HG03565 (cell line): ENCODE measurements around the gene FKBP1B.
"Not testable (repeated sequence)": the region's sequence is repeated elsewhere in the genome, so short reads cannot be mapped to it uniquely, and the experiment has no call there.

Source experiments
- ATAC-seq: cut with Tn5 transposase; IDR thresholded peaks from one replicate; pipeline ENCODE4 v1.9.1; 2021; ENCODE audit warnings: mild to moderate bottlenecking, moderate library complexity; ENCODE audit not compliant: unreplicated experiment

Gene FKBP1B

GRCh38 chr2:24049485-24050021, at the start of gene FKBP1B:
Gene FKBP1B (plus strand): TSS chr2:24049741. CDS start chr2:24049850, 109 bp downstream.
- ATAC-seq = no peak

DNA sequence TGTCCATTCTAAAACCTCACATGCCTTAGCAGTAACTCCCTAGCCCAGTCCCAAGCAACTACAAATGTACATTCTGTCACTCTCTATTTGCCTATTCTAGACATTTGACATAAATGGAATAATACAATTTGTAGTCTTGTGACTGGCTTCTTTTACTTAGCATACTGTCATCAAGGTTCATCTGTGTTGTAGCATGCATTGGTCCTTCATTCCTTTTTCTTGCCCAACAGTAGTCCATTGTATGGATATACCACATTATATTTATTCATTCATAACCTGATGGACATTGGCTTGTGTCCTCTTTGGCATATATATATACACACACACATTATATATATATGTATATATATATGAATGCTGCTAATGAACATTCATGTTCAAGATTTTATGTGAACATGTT, 41.8 kb upstream of the FKBP1B start:
- no peak for ATAC-seq

- ATAC-seq = no peak
Observed at GRCh38 chr2:24008672-24009366, 40.7 kb upstream of the FKBP1B start.

- ATAC-seq = no peak
Observed at GRCh38 chr2:24009367-24009679, 40.2 kb upstream of the FKBP1B start.

GRCh38 chr2:24009680-24010476, 39.7 kb upstream of the FKBP1B start, which contains the start of gene MFSD2B:
Gene MFSD2B (plus strand): TSS chr2:24010085. CDS start chr2:24010097, 12 bp downstream.
- ATAC-seq = no peak

- ATAC-seq = no peak
Observed at GRCh38 chr2:24010477-24011249, 38.9 kb upstream of the FKBP1B start.

- no peak for ATAC-seq
Observed at GRCh38 chr2:24011250-24012104, 38.1 kb upstream of the FKBP1B start.

GRCh38 chr2:24012521-24013188, 36.9 kb upstream of the FKBP1B start:
- ATAC-seq = no peak

- not testable (repeated sequence) for ATAC-seq
Observed at GRCh38 chr2:24014902-24015301, 34.6 kb upstream of the FKBP1B start.

DNA sequence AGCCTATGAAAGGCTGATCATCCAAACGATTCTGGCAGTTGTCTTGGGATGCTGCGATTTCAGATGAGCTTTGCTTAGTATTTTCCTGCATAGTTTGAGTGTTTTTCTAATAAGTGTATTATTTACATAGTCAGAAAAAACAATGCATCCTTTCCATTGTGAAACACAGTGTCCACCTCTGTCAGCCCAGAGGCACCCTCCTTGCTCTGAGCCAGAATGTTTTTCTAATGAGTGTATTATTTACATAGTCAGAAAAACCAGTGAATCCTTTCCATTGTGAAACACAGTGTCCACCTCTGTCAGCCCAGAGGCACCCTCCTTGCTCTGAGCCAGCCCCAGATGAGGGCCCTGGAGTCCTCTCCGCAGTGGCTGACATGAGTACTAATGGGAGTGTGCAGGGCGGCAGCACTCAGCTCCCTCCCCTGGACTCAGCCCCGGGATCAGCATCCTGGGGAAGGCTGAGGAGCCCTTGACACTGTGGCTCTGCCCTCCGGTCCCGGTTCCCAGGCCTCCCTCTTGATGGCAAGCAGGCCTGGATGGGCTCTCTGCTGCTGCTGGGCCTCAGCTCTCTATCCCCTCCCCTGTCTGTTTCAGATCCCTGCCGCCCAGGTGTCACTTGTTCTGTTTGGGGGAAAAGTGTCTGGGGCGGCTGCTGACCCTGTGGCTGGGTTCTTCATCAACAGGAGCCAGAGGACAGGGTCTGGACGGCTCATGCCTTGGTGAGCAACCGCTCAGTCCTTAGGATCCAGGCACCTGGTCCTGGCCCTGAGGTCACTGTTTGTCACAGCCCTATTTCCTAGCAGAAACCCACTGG, 33.8 kb upstream of the FKBP1B start:
- no peak for ATAC-seq

- ATAC-seq = no peak
Observed at GRCh38 chr2:24016376-24016761, 33.2 kb upstream of the FKBP1B start.

- no peak for ATAC-seq
Observed at GRCh38 chr2:24016853-24017703, 32.5 kb upstream of the FKBP1B start.

DNA sequence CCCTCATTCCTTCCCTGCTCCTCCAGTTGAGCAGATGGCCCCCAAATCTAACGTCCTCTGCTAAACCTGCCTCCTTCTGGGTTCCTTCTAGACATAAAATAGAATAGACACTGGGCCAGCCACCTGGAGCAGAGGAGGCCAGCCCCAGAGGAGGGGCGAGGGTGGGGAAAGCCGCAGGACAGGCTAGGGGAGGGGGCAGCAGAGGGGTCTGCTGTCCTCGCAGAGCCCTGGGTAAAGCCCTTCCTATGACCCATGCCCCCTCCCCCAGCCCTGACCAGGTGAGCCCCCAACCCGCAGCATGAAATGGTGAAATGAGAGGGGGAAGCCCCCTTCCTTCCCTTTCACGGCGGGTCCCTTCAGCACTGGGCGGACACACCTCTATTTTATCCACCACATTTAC, 31.8 kb upstream of the FKBP1B start:
- ATAC-seq = no peak

GRCh38 chr2:24018241-24018640, 31.3 kb upstream of the FKBP1B start:
- no peak for ATAC-seq

DNA sequence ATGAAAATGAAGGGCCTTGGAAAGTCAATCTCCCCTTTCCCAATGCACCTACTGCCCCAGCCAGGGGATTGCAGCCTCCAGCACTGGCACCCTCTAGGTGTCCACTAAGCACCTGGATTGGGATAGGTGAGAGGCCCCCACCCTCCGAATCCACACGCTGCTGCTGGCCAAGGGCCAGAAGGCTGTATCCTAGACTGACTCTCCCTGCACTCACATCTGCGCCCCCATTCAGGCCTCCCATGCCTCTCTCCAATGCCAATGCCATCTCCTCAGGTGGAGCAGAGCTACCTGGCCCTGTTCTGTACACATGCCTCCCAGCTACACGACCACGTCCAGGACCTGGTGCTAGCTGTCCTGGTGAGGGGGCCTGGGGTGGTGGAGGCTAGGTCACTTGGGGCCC, 29.8 kb upstream of the FKBP1B start:
- ATAC-seq = no peak

GRCh38 chr2:24020244-24020643, 29.3 kb upstream of the FKBP1B start:
- ATAC-seq = no peak

- no peak for ATAC-seq
Observed at GRCh38 chr2:24021122-24021998, 28.2 kb upstream of the FKBP1B start.
